Fibroblast of pulmonary artery (primary cell): Measurements from ENCODE around the gene TRIM3.
A peak's percentile ranks its signal among the peaks of the same experiment; 100 is the strongest.

Source experiments
- DNase-seq: peaks from one replicate; pipeline ENCODE4 v3.0.0-alpha.2; 2010; ENCODE audit warnings: low read depth
- H3K4me3 ChIP-seq: replicated peaks from 2 replicates; pipeline ENCODE4 v1.5.1; 2011; ENCODE audit warnings: low read depth, mild to moderate bottlenecking, control low read depth, low read length, moderate library complexity
- CTCF ChIP-seq: IDR thresholded peaks from 2 replicates; pipeline ENCODE4 v1.5.1; 2011; ENCODE audit warnings: mild to moderate bottlenecking, control low read depth, low read length, inconsistent platforms; ENCODE audit errors: missing control alignments

Gene TRIM3

GRCh38 chr11:6410695-6411430 is 62.9 kb downstream of the TRIM3 start:
- no peak for TF ChIP-seq CTCF
- no peak overlapping the region for H3K4me3 ChIP-seq
- DNase-seq, result no peak

- no peak for TF ChIP-seq CTCF
- no peak for DNase-seq
Measured at GRCh38 chr11:6406370-6406769, 67.4 kb downstream of the TRIM3 start.

GRCh38 chr11:6405846-6406245 is 67.9 kb downstream of the TRIM3 start:
- DNase-seq, result no peak
- H3K4me3 ChIP-seq, result no peak overlapping the region
- TF ChIP-seq CTCF, result no peak

More at GRCh38 chr11:6406370-6406769, 67.4 kb downstream of the TRIM3 start:
- no peak overlapping the region for H3K4me3 ChIP-seq

- no peak for TF ChIP-seq CTCF
- DNase-seq, result peak; percentile 18
- no peak overlapping the region for H3K4me3 ChIP-seq
Measured at GRCh38 chr11:6405052-6405667, 68.6 kb downstream of the TRIM3 start.

- no peak for DNase-seq
Measured at GRCh38 chr11:6404342-6405051, 69.2 kb downstream of the TRIM3 start.

GRCh38 chr11:6403539-6403938 is 70.2 kb downstream of the TRIM3 start:
- TF ChIP-seq CTCF, result no peak
- DNase-seq, result no peak
- H3K4me3 ChIP-seq, result no peak overlapping the region

More at GRCh38 chr11:6404342-6405051, 69.2 kb downstream of the TRIM3 start:
- no peak overlapping the region for H3K4me3 ChIP-seq
- TF ChIP-seq CTCF, result no peak
